Measurements from ENCODE around the gene PPP1R8.
"Not testable (repeated sequence)": the region's sequence is repeated elsewhere in the genome, so short reads cannot be mapped to it uniquely, and the experiment has no call there.

The PPP1R8 gene

GRCh38 chr1:27833470-27833869 lies 2.9 kb downstream of the PPP1R8 start:
- no peak for DNase-seq

GRCh38 chr1:27835046-27835445 lies 4.5 kb downstream of the PPP1R8 start:
- DNase-seq, result no peak

DNA sequence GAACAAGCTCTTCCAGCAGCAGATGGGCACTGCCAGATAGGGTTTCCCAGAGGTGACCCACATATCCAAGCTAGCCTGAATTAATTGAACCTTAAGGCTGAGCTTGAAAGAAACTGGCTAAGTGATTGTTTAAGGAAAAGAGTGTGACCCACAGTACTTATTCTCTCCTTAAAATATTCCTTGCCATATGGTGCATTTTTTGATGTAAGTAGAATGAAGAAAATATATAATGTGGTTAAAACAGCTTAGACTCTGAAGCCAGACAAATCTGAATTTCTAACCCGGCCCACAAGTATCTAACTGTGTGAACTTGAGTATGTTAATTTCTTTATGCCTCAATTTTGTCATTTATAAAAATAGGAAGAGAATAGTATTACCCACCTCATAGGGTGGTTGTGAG lies 4.9 kb downstream of the PPP1R8 start:
- DNase-seq, result no peak

DNA sequence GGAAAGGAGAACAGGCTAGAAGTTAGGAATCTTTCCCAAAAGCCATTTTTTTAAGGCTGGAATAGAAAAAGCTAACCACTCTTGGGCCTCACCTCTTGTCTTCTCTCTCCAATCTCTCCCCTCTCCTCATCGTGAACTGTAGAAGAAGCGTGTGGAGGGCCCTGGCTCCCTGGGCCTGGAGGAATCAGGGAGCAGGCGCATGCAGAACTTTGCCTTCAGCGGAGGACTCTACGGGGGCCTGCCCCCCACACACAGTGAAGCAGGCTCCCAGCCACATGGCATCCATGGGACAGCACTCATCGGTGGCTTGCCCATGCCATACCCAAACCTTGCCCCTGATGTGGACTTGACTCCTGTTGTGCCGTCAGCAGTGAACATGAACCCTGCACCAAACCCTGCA lies 19.4 kb downstream of the PPP1R8 start:
- no peak for DNase-seq

DNA sequence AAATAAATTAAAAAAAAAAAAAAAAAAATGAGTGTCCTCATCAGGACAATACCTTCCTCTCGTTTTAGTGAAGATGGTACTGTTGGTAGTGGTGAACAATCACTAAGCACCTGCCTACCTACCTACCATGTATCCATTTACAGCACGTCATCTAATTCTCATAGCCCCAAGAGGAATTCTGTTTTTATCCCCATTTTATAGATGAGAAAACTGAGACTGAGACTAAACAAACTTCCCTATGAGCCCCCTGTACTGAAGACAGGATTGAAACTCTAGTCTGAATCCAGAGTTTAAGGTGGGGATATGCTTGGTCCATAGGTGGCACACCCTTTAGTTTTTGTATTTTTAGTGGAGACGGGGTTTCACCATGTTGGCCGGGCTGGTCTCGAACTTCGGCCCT lies 24.5 kb downstream of the PPP1R8 start:
- DNase-seq, result no peak

DNA sequence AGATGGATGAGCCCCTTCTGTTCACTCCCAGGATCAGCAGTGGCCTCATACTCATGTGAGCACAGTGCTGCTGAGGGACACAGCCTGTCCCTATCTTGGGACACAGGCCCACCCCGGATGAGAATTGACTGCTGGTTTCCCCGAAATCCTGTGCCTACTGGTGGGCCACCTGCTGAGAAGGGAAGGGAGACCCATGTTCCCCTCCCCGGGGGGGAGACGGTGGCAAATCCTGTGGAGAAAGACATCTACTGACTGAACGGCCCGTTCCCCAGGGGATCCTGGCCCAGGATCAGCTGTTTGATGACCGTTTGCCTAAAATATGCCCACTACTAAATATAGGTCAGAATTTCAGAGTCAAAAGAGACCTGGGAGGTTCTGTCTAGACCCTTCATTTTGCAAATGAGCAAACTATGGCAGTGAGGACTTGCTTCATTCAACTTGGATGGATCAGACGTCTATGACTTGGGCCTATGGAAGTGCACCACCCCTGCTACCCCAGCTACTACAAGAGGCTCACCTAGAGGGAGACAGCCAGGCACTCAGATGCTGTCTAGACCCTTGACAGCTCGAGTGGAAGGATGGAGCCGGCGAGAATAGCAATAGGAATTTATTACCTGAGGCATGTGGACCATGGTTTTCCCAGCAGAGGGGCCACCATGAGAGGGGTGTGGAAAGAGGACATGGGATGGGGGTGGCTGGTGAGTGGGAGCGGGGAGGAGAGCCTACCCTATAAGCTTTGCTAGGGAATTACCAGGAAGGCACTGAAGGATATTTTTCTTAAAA lies 26.2 kb downstream of the PPP1R8 start:
- DNase-seq, result no peak

- DNase-seq, result not testable (repeated sequence)
These were observed 27.0 kb downstream of the PPP1R8 start for GRCh38 chr1:27857552-27857951.

GRCh38 chr1:27858072-27858948 lies 27.7 kb downstream of the PPP1R8 start:
- peak; percentile 81 for DNase-seq

- DNase-seq, result no peak
These were observed 28.5 kb downstream of the PPP1R8 start for GRCh38 chr1:27858949-27859576.

DNA sequence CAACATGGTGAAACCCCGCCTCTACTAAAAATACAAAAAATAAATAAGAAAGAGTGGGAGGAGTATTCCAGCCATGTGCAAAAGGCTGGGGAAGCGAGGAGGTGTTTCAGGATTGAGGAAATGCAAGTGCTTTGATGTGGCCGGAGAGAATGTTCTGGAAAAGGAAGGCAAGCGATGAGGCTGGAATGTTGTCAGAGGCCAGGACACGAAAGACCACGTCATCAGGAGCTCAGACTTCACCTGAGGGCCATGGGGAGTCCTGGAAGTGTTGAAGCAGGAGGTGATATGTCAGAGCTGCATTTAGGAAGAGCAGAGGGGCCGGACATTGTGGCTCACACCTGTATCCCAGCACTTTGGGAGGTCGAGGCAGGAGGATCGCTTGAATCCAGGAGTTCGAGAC lies 30.9 kb downstream of the PPP1R8 start:
- no peak for DNase-seq

GRCh38 chr1:27862004-27862403 lies 31.4 kb downstream of the PPP1R8 start:
- no peak for DNase-seq

DNA sequence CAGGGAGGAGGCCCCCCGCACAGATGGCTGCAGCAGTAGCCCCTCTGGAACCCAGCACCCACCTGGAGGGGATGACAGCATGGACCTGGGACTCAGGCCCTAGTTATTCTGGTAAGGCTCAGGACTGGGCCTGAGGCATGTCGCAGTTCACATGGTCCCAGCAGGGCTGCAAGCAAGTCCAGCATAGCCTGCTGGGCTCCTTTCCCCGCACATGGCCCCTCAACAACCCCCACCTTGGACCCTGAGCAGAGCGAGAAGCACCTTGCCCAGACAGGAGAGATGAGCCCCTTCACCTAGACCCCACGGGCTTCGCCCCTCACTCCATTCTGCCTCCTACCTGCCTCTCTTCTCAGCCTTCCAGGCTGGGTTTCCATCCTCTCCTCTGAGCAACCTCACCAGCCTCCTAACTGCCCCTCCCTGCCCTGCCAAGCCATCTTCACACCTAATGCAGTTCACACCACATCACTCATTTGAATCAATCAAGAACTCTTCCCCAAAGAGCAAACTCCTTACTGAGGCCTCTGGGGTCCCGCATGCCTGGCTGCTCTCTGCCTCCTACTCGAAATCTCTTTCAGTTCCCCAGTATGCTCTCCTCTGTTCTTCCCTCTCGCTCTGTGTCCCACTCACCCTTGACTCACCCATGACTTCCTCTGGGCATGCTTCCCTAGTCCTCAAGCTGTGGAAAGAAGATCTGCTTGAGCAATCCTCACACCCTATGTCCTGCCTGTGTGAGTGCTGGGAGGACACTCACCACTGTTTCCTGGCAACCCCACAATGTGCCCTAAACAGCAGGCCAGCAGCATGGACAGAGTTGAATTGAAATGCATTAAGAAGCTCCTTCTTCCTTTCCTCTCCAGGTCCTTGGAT lies 32.3 kb downstream of the PPP1R8 start:
- DNase-seq, result no peak

GRCh38 chr1:27863538-27863915 lies 32.9 kb downstream of the PPP1R8 start:
- no peak for DNase-seq

GRCh38 chr1:27864264-27864895 lies 33.8 kb downstream of the PPP1R8 start:
- no peak for DNase-seq

DNA sequence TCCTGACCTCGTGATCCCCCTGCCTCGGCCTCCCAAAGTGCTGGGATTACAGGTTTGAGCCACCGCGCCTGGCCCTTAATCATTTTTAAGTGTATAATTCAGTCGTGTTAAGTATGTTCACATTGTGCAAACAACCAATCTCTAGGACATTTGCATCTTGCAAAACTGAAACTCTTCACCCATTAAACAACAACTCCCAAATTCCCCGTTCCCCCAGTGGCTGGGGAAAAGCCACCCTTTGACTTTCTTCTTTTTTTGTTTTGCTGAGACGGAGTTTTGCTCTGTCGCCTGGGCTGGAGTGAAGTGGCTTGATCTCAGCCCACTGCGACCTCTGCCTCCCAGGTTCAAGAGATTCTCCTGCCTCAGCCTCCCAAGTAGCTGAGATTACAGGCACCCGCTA lies 35.2 kb downstream of the PPP1R8 start:
- DNase-seq, result no peak

- no peak for DNase-seq
These were observed 38.0 kb downstream of the PPP1R8 start for GRCh38 chr1:27868556-27868931.

- DNase-seq, result no peak
These were observed 38.5 kb downstream of the PPP1R8 start for GRCh38 chr1:27868932-27869718.

- DNase-seq, result no peak
These were observed 39.1 kb downstream of the PPP1R8 start for GRCh38 chr1:27869719-27870085.

GRCh38 chr1:27871076-27871475 lies 40.5 kb downstream of the PPP1R8 start:
- not testable (repeated sequence) for DNase-seq

DNA sequence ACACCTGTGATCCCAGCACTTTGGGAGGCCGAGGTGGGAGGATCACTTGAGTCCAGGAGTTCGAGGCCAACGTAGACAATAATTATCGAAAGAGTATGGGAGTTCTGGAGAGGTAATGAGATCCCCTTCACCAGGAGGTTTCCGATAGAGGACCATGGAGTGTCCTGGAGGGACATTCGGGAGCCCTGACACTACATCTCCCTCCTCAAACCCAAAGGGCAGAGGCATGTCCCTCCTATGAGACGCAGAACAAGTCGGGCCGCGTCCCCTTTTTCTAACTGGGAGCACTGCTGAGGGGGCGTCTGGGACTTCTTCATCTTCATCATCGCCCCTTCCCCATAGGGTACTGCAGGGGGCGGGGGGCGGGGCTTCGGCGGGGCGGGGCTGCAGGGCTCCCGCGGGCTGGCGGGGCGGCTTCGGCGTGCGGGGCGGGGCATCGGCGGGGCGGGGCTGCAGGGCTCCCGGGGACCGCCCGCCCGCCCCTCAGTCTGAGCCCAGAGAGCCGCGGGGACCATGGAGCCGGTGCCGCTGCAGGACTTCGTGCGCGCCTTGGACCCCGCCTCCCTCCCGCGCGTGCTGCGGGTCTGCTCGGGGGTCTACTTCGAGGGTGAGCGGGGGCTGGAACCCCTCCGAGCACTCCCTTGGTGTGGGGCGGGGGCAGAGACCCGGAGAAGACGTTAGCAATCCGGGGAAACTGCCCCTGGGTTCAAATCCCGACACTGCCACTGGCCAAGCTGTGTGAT lies 41.6 kb downstream of the PPP1R8 start, which contains the start of gene THEMIS2:
THEMIS2 (plus strand) TSS at position 486 of the 743 bp plus-strand sequence; CDS start at position 514, 28 bp downstream.
- no peak for DNase-seq

Data from NCI-H345 (cell line).